Fibroblast of the aortic adventitia (primary cell): Measurements from ENCODE around the gene CD180. TPM values are rescaled to one million over a fixed set of nuclear protein-coding genes. Genes with fewer than 3 reads are reported as not detected.

ENCODE experiments used
- DNase-seq: peaks from one replicate; pipeline ENCODE4 v3.0.0-alpha.2; 2010; ENCODE audit warnings: low read depth
- H3K4me3 ChIP-seq: 2 replicates; pipeline ENCODE4 v1.5.1; 2011; ENCODE audit warnings: low read depth, mild to moderate bottlenecking, control low read depth, low read length, moderate library complexity
- CTCF ChIP-seq: IDR thresholded peaks from 2 replicates; pipeline ENCODE4 v1.5.1; 2011; ENCODE audit warnings: mild to moderate bottlenecking, low read length, control low read depth, inconsistent platforms; ENCODE audit not compliant: insufficient read depth
- total RNA-seq: library from RNA; depleted of rRNA; stranded (reverse); fragments of >200 nt; gene quantifications from 2 replicates; pipeline ENCODE4 v1.2.3, GENCODE V29; 2012; ENCODE audit warnings: low replicate concordance

Gene CD180
- total RNA-seq, 1 donor = 0.09 TPM

DNA sequence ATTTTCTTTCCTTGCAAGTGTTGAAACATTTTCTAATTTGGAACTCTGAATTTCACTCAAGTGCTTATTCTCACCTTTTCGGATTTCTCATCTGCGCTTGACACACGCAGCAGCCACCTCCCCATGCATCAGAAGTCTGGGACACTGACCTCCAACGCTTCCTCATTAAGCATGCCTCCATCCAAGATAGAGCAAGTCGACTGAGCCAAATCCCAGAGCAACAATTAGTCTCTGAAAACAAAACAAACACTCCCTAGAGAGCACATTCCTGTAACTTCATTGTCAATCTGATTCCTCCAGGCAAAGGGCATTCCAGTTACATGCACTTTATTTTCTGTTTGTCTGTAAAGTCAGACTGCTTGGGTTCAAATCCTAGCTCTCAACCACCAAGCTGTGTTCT, 5.7 kb downstream of the CD180 start:
- DNase-seq = no peak
- TF ChIP-seq CTCF = no peak
- H3K4me3 ChIP-seq = no peak overlapping the region

DNA sequence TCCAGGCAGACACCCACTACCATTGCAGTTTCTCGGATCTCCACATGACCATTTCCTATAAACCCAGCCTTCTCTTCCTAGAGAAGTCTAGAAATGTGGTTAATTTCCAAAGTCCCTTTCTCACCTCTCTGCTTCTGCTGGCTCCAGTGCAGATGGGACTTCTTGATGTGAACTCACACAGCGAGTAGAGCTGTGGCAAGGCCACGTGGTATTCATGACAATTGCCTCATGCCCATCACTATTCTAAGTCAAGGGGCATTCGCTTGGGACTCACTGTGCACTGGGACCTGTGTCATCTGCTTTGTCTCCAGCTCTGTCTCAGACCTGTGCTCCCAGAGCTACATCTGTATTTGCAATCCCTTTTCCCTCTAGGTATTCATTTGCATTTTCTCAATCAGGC, 6.2 kb downstream of the CD180 start:
- H3K4me3 ChIP-seq = no peak overlapping the region
- DNase-seq = no peak
- no peak for TF ChIP-seq CTCF

GRCh38 chr5:67189931-67190330, 6.7 kb downstream of the CD180 start:
- no peak overlapping the region for H3K4me3 ChIP-seq
- no peak for DNase-seq
- no peak for TF ChIP-seq CTCF

DNA sequence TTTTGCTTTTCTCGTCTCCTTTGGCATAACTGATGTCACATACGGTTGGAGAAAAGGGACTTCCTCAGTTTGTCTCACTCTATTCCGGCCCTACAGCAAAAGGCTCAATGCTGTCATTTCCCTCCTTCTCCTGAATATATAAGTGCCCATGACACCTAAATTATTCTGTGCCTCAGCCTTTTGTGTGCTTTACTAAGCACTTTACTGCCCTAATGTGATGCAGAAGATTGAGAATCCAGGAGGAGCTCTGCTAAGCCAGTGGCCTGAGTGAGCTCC, 7.6 kb downstream of the CD180 start:
- TF ChIP-seq CTCF = no peak
- no peak overlapping the region for H3K4me3 ChIP-seq
- no peak for DNase-seq

GRCh38 chr5:67188274-67189078, 8.1 kb downstream of the CD180 start:
- no peak overlapping the region for H3K4me3 ChIP-seq
- DNase-seq = no peak
- TF ChIP-seq CTCF = no peak

GRCh38 chr5:67187006-67187715, 9.4 kb downstream of the CD180 start:
- H3K4me3 ChIP-seq = no peak overlapping the region
- no peak for TF ChIP-seq CTCF
- DNase-seq = no peak

DNA sequence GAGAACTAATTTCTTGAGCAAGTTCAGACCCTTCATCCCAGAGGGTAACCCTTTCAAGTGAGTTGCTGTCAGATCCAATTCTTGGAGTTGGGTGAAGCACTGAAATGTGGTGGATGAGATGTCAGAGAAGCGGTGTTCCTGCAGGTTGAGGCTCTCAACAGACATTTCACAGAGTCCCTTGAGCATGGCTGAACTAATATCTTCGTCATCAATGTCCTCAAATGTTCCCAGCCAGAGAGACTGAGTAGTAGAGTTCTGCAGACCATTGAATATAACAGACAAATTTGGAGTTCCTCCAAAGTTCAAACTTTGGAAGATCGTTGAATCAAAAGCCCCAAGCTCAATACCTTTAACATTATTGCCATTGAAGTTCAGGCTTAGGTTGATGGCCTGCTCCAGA, 12.7 kb downstream of the CD180 start:
- no peak for TF ChIP-seq CTCF
- no peak overlapping the region for H3K4me3 ChIP-seq
- no peak for DNase-seq
